ENCODE results near the gene PLVAP.

GRCh38 chr19:17404015-17404414 lies 26.9 kb upstream of the PLVAP start:
- TF ChIP-seq CTCF (IDR thresholded peaks at IDR 0.05) (no peak), POLR2AphosphoS5 (IDR thresholded peaks at IDR 0.05; ENCODE audit: low read depth, low read length) (no peak)
